HepG2 (cell line): Measurements from ENCODE around the gene CALM1. TPM values are rescaled to one million over a fixed set of nuclear protein-coding genes. Genes with fewer than 3 reads are reported as not detected.

Source experiments
- ATAC-seq: fragments of 200-7000 bp; cut with Tn5 transposase; 3 replicates; pipeline ENCODE4 v1.9.1; 2020; ENCODE audit warnings: mild to moderate bottlenecking, moderate library complexity
- BruUV-seq: library from RNA; stranded (reverse); fragments of 400-500 nt; replicated peaks from 2 replicates; lab custom pipeline; 2021; lab: Mats Ljungman, UMichigan
- CTCF ChIA-PET: fragments of 300-600 bp; formaldehyde crosslinking; extraction: SDS; loops from one replicate; lab custom pipeline; 2021; ENCODE audit warnings: low total read pairs, inconsistent platforms, low intra/inter-chr PET ratio; lab: Yijun Ruan, JAX
- POLR2A ChIA-PET: fragments of 350-600 bp; sonication (Branson Sonifier 250); formaldehyde crosslinking; loops from one replicate; lab custom pipeline; 2020; ENCODE audit warnings: antibody characterized with exemption, inconsistent platforms; lab: Yijun Ruan, JAX
- DNase-seq: peaks from one replicate; pipeline ENCODE4 v3.0.0-alpha.2; 2015; ENCODE audit warnings: low spot score
- FAIRE-seq: peaks from 3 replicates; lab custom pipeline; 2011; peaks lifted over from hg19 to GRCh38; lab: Jason Lieb, UNC
- H2AFZ ChIP-seq: one replicate; pipeline ENCODE4 v1.6.1; 2011; ENCODE audit warnings: low read length, inconsistent platforms
- H3K27ac ChIP-seq: fragments of 300-600 bp; 3 replicates; pipeline ENCODE4 v1.8.0; 2011; ENCODE audit warnings: mixed run types, mild to moderate bottlenecking, mixed read lengths, low read length, inconsistent platforms; ENCODE audit not compliant: insufficient read depth; ENCODE audit errors: extremely low read length
- H3K27me3 ChIP-seq, 2 experiments: fragments of 200-600 bp in 1 of 2; 2 replicates in 1 of 2; 3 replicates in 1 of 2; pipeline versions ENCODE4 v1.6.0 to v1.8.0; 2011; ENCODE audit warnings: low read length in 2 of 2, mild to moderate bottlenecking in 2 of 2, moderate library complexity in 2 of 2, inconsistent platforms in 1 of 2; ENCODE audit not compliant: insufficient read depth in 2 of 2, control insufficient read depth in 1 of 2
- H3K36me3 ChIP-seq, 2 experiments: fragments of 200-600 bp in 1 of 2; replicated peaks in 1 of 2; 2 replicates in 1 of 2; 3 replicates in 1 of 2; pipeline versions ENCODE4 v1.5.1 to v1.8.0; 2011; ENCODE audit warnings: low read length in 2 of 2, inconsistent platforms in 1 of 2; ENCODE audit not compliant: insufficient read depth in 2 of 2, control insufficient read depth in 1 of 2
- H3K4me1 ChIP-seq: 2 replicates; pipeline ENCODE4 v1.5.1; 2012; ENCODE audit warnings: low read length, inconsistent platforms; ENCODE audit not compliant: insufficient read depth
- H3K4me2 ChIP-seq: 2 replicates; pipeline ENCODE4 v1.6.0; 2011; ENCODE audit warnings: low read depth, low read length, inconsistent platforms
- H3K4me3 ChIP-seq, 3 experiments: fragments of 200-600 bp in 1 of 3; sonication (generic), shearing (Covaris generic) in 1 of 3; replicated peaks in 1 of 3; 2 replicates each; pipeline ENCODE4 v1.5.1; 2011 to 2016; ENCODE audit warnings: low read length in 3 of 3, inconsistent platforms in 2 of 3, low read depth in 2 of 3, mild to moderate bottlenecking in 2 of 3, control low read depth in 1 of 3, mixed read lengths in 1 of 3; ENCODE audit not compliant: insufficient read depth in 1 of 3
- H3K79me2 ChIP-seq: one replicate; pipeline ENCODE4 v1.6.1; 2011; ENCODE audit warnings: low read length, inconsistent platforms; ENCODE audit not compliant: insufficient read depth
- H3K9ac ChIP-seq: 2 replicates; pipeline ENCODE4 v1.6.0; 2011; ENCODE audit warnings: mild to moderate bottlenecking, low read depth, low read length, inconsistent platforms; ENCODE audit not compliant: insufficient read depth
- H3K9me3 ChIP-seq: 2 replicates; pipeline ENCODE4 v1.5.1; 2012; ENCODE audit warnings: mild to moderate bottlenecking, low read length
- H4K20me1 ChIP-seq: 2 replicates; pipeline ENCODE4 v1.6.0; 2011; ENCODE audit warnings: inconsistent platforms, mild to moderate bottlenecking, low read length, moderate library complexity; ENCODE audit not compliant: insufficient read depth
- ASH2L ChIP-seq: fragments of 300-600, 200-600 bp; sonication (generic); IDR thresholded peaks from 2 replicates; pipeline ENCODE4 v1.7.0; 2017; ENCODE audit warnings: low read depth, mild to moderate bottlenecking, moderate library complexity, mixed read lengths, low read length; ENCODE audit not compliant: insufficient read length
- CEBPB ChIP-seq: IDR thresholded peaks from 2 replicates; pipeline ENCODE4 v1.6.1; 2011; ENCODE audit warnings: low read depth, low read length, improper control_type of control experiment, borderline replicate concordance
- CREB1 ChIP-seq, 2 experiments: fragments of 450-650 bp in 1 of 2; IDR thresholded peaks; 2 replicates each; pipeline ENCODE4 v1.6.1; 2016 to 2017; ENCODE audit warnings: control low read depth in 1 of 2, mild to moderate bottlenecking in 1 of 2, missing compliant biosample characterization in 1 of 2, missing genetic modification characterization in 1 of 2
- GATA4 ChIP-seq: sonication (generic); IDR thresholded peaks from 2 replicates; pipeline ENCODE4 v1.6.1; 2016; ENCODE audit warnings: antibody characterized with exemption, low read depth, borderline replicate concordance
- RFX3 ChIP-seq: IDR thresholded peaks from 2 replicates; pipeline ENCODE4 v1.6.1; 2016; ENCODE audit warnings: missing biosample characterization, missing genetic modification reagents
- SMC3 ChIP-seq: IDR thresholded peaks from 2 replicates; pipeline ENCODE4 v1.6.1; 2011; ENCODE audit warnings: low read length, improper control_type of control experiment
- ZNF143 ChIP-seq: sonication (generic); formaldehyde crosslinking; IDR thresholded peaks from 2 replicates; pipeline ENCODE4 v1.4.0; 2020; ENCODE audit warnings: missing genetic modification reagents
- ZNF562 ChIP-seq: sonication (generic); formaldehyde crosslinking; IDR thresholded peaks from 2 replicates; pipeline ENCODE4 v1.8.0; 2022; ENCODE audit warnings: missing genetic modification reagents, borderline replicate concordance
- ZNF572 ChIP-seq: sonication (generic); formaldehyde crosslinking; IDR thresholded peaks from 2 replicates; pipeline ENCODE4 v1.5.1; 2020; ENCODE audit warnings: mild to moderate bottlenecking, missing genetic modification reagents
- ZNF839 ChIP-seq: sonication (generic); formaldehyde crosslinking; IDR thresholded peaks from 2 replicates; pipeline ENCODE4 v1.4.0; 2020; ENCODE audit warnings: missing genetic modification reagents, mild to moderate bottlenecking, borderline replicate concordance
- WGBS: methylation state at CpG from one replicate; pipeline ENCODE4 v1.1.6; 2017; ENCODE audit warnings: low lambda C conversion rate; 5-methylcytosine and 5-hydroxymethylcytosine counted together
- in situ Hi-C: cut with HindIII; loops from 2 replicates; pipeline ENCODE4 v1.10.0; 2017; ENCODE audit warnings: low pct_unique_long_range_greater_than_20kb; ENCODE audit not compliant: extremely low pct_ligation_motif_present
- intact Hi-C: fragments of 100-400 bp; cut with micrococcal nuclease; formaldehyde crosslinking; loops from one replicate; pipeline ENCODE4 v1.10.0; 2022; ENCODE audit not compliant: unreplicated experiment
- polyA plus RNA-seq, 8 experiments: library from polyadenylated mRNA; depleted of rRNA in 3 of 8; stranded (reverse) in 7 of 8; unstranded in 1 of 8; fragments of >200 nt; fragmentation: Illumina TruSeq in 4 of 8; extraction: Trizol in 4 of 8; gene quantifications; 2 replicates each; pipeline versions ENCODE4 v1.2.1 to v1.2.3, GENCODE V29; 2011 to 2016; ENCODE audit warnings: low read depth in 4 of 8, missing spikeins in 1 of 8, mixed read lengths in 1 of 8; ENCODE audit not compliant: insufficient read depth in 1 of 8
- total RNA-seq, 5 experiments: library from RNA; depleted of rRNA; stranded (reverse); fragments of >200 nt; fragmentation: Illumina TruSeq; extraction: Trizol; gene quantifications; 2 replicates each; pipeline ENCODE4 v1.2.3, GENCODE V29; 2016; ENCODE audit warnings: low read depth in 1 of 5
- TF ChIP-seq, protein P1 (sequence below): sonication (generic); formaldehyde crosslinking; conservative IDR thresholded peaks from 2 replicates; pipeline ENCODE4 v1.4.0; 2020; ENCODE audit warnings: missing genetic modification reagents
- TF ChIP-seq, protein P2 (sequence below): sonication (generic); IDR thresholded peaks from 2 replicates; pipeline ENCODE4 v1.6.1; 2016; ENCODE audit warnings: low read depth, borderline replicate concordance
- TF ChIP-seq, protein P3 (sequence below): sonication (generic); formaldehyde crosslinking; IDR thresholded peaks from 2 replicates; pipeline ENCODE4 v1.8.1; 2023; ENCODE audit warnings: missing genetic modification reagents, inconsistent platforms, borderline replicate concordance
- TF ChIP-seq, protein P4 (sequence below): sonication (generic); formaldehyde crosslinking; IDR thresholded peaks from 2 replicates; pipeline ENCODE4 v1.8.0; 2022; ENCODE audit warnings: low read depth, missing genetic modification reagents

Gene CALM1
- total and polyA plus RNA-seq, 2 of the 13 experiments (the other 11 are each of a cell fraction or from before 2014, with no cell fraction given) = 110 to 238 TPM

DNA sequence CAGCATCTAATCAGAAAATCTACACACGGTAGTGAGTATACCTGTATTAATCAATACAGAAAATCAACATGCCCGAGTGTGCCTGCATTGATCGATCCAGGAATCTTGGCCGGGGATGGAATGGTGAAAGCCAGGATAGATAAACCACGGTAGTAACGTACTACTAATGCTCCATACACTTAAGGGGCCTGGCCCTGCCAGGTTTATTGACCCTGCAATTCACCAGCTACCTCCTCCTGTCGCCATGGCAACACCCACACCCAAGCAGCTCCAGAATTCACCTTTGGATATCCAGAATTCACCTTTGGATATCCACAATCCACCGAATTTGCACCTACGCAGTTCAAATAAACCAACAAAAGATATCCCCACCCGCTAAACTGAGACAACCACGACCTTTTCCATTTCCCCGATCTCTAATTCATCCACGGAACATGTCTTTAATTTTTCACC is 14.8 kb upstream of the CALM1 start (continued):
- TF ChIP-seq, protein P1, sequence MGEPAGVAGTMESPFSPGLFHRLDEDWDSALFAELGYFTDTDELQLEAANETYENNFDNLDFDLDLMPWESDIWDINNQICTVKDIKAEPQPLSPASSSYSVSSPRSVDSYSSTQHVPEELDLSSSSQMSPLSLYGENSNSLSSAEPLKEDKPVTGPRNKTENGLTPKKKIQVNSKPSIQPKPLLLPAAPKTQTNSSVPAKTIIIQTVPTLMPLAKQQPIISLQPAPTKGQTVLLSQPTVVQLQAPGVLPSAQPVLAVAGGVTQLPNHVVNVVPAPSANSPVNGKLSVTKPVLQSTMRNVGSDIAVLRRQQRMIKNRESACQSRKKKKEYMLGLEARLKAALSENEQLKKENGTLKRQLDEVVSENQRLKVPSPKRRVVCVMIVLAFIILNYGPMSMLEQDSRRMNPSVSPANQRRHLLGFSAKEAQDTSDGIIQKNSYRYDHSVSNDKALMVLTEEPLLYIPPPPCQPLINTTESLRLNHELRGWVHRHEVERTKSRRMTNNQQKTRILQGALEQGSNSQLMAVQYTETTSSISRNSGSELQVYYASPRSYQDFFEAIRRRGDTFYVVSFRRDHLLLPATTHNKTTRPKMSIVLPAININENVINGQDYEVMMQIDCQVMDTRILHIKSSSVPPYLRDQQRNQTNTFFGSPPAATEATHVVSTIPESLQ = no peak
- TF ChIP-seq ZNF562 (CRISPR knock-in tag) = peak; percentile 41; the same call in 1 of the 2 replicates
- peak; percentile 92 for TF ChIP-seq RFX3 (CRISPR knock-in tag)
- TF ChIP-seq ZNF143 (CRISPR knock-in tag) = no peak

DNA sequence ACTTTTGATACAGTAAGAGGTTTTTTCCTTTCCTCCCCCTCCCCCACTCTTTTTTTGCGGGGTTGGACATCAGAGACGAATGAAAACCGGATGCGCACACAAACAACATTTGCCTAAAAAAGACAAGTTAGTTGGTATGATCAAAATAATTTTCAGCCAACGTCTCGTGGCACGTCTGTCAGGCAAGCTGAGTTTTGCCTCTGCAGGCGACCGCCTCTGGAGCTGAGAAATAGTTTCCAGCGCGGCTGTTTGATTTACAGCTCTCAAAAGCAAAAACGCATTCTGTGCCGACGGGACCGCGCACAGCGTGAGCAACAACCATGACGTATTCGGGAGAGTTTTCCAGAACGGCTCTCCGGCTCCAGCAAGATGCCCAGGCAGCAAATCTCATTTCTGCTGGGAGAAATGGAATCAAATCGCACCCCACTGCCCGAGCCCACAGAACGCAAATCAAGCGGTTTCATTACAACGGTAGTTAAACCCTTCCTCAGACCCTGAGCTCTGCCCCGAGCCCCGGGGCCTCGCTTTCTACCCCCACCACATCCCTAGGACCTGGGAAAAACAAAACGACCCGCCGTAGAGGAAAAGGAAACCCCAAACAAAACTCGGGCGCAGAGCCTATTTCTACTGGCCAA is 14.2 kb upstream of the CALM1 start:
- Histone ChIP-seq H4K20me1 (no peaks in the 10 kb centered on the region), H3K4me3 (peak overlapping the region; percentile 53 to 79 (median 71)), H3K9ac (peak overlapping the region; percentile 96), H2AFZ (peak overlapping the region; percentile 71), H3K27me3 (no peaks in the 10 kb centered on the region; a peak in 1 of 5 replicates), H3K36me3 (no peaks in the 10 kb centered on the region), H3K79me2 (no peaks in the 10 kb centered on the region), H3K4me2 (peak overlapping the region; percentile 98), H3K4me1 (peaks cover 36% of the 10 kb centered on the region), H3K27ac (peak overlapping the region; percentile 96), H3K9me3 (no peaks in the 10 kb centered on the region)
- ChIA-PET POLR2A (interaction anchor here (0.8 to 8.4 kb wide), 11 partner anchors 9 to 131 kb away, joined by 3 to 105 read pairs (median 3); partner anchors contain the start of gene CALM1), CTCF (interaction anchor here (1.1 kb wide), 1 partner anchor 14 kb away, joined by 3 read pairs; the partner anchor contains the start of gene CALM1)
- intact Hi-C loops (loop anchor here (1.0 to 2.0 kb wide), 4 partner anchors 14 to 428 kb away; partner anchors contain the start of genes EFCAB11 and TDP1), in situ Hi-C loops (no loop called here)
- DNase-seq (peak; percentile 52), ATAC-seq (peak; percentile 26), FAIRE-seq (no peak)
- under 1% methylated on average over 20 of the region's 34 CpGs for WGBS
- BruUV-seq = TSS peak; percentile 87
- TF ChIP-seq ASH2L (peak; percentile 37), CEBPB (no peak), CREB1 (IDR thresholded peaks at IDR 0.05) (peak; percentile 35; the same call in 1 of the 2 replicates), CREB1 (CRISPR knock-in tag; IDR thresholded peaks at IDR 0.05) (no peak), GATA4 (0 out of 2 replicates have a peak, but pooled peaks have one; percentile 24), ZNF839 (CRISPR knock-in tag) (0 out of 2 replicates have a peak, but pooled peaks have one; percentile 25), ZNF572 (CRISPR knock-in tag) (0 out of 2 replicates have a peak, but pooled peaks have one; percentile 33), SMC3 (no peak)
- TF ChIP-seq, protein P2, sequence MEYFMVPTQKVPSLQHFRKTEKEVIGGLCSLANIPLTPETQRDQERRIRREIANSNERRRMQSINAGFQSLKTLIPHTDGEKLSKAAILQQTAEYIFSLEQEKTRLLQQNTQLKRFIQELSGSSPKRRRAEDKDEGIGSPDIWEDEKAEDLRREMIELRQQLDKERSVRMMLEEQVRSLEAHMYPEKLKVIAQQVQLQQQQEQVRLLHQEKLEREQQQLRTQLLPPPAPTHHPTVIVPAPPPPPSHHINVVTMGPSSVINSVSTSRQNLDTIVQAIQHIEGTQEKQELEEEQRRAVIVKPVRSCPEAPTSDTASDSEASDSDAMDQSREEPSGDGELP = no peak
- TF ChIP-seq, protein P3, sequence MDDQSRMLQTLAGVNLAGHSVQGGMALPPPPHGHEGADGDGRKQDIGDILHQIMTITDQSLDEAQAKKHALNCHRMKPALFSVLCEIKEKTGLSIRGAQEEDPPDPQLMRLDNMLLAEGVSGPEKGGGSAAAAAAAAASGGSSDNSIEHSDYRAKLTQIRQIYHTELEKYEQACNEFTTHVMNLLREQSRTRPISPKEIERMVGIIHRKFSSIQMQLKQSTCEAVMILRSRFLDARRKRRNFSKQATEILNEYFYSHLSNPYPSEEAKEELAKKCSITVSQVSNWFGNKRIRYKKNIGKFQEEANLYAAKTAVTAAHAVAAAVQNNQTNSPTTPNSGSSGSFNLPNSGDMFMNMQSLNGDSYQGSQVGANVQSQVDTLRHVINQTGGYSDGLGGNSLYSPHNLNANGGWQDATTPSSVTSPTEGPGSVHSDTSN (CRISPR knock-in tag) = 0 out of 2 replicates have a peak, but pooled peaks have one; percentile 46
- TF ChIP-seq, protein P4, sequence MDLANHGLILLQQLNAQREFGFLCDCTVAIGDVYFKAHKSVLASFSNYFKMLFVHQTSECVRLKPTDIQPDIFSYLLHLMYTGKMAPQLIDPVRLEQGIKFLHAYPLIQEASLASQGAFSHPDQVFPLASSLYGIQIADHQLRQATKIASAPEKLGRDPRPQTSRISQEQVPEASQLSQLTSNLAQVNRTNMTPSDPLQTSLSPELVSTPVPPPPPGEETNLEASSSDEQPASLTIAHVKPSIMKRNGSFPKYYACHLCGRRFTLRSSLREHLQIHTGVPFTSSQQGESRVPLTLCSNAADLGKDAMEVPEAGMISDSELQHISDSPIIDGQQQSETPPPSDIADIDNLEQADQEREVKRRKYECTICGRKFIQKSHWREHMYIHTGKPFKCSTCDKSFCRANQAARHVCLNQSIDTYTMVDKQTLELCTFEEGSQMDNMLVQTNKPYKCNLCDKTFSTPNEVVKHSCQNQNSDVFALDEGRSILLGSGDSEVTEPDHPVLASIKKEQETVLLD = 0 out of 2 replicates have a peak, but pooled peaks have one; percentile 20
